ENCODE results near the gene FABP3. TPM values are rescaled to one million over a fixed set of nuclear protein-coding genes. Genes with fewer than 3 reads are reported as not detected.
A peak's percentile ranks its signal among the peaks of the same experiment; 100 is the strongest.

The FABP3 gene
- total and polyA plus RNA-seq, 2 donors, result 5.2 to 31.9 TPM

GRCh38 chr1:31346785-31347184, 26.1 kb downstream of the FABP3 start:
- H3K9me3 ChIP-seq (ENCODE audit: control insufficient read depth in 2 of 2, insufficient read depth in 1 of 2, low read length in 1 of 2), result no peaks in the 10 kb centered on the region
- no peak overlapping the region for H3K4me3 ChIP-seq (ENCODE audit: low read length in 2 of 2)
- H3K27me3 ChIP-seq (ENCODE audit: control insufficient read depth in 2 of 2, insufficient read depth in 1 of 2, low read length in 1 of 2), result no peaks in the 10 kb centered on the region
- DNase-seq (ENCODE audit: low read depth in 6 of 9, low spot score in 9 of 9), result no peak
- H3K4me1 ChIP-seq (ENCODE audit: control insufficient read depth in 2 of 2, insufficient read depth in 2 of 2, low read length in 2 of 2), result no peaks in the 10 kb centered on the region
- peaks cover 11 to 14% of the 10 kb centered on the region in 2 donors for H3K36me3 ChIP-seq (ENCODE audit: control insufficient read depth in 2 of 2, insufficient read depth in 2 of 2, low read length in 1 of 2)
- H3K27ac ChIP-seq (ENCODE audit: low read depth in 1 of 2, low read length in 1 of 2), result no peak overlapping the region

- Histone ChIP-seq H3K9me3 (ENCODE audit: control insufficient read depth in 2 of 2, insufficient read depth in 1 of 2, low read length in 1 of 2) (no peaks in the 10 kb centered on the region), H3K36me3 (ENCODE audit: control insufficient read depth in 2 of 2, insufficient read depth in 2 of 2, low read length in 1 of 2) (peaks cover 9 to 10% of the 10 kb centered on the region in 2 donors), H3K4me3 (ENCODE audit: low read length in 2 of 2) (no peak overlapping the region), H3K27ac (ENCODE audit: low read depth in 1 of 2, low read length in 1 of 2) (no peak overlapping the region), H3K4me1 (ENCODE audit: control insufficient read depth in 2 of 2, insufficient read depth in 2 of 2, low read length in 2 of 2) (no peaks in the 10 kb centered on the region), H3K27me3 (ENCODE audit: control insufficient read depth in 2 of 2, insufficient read depth in 1 of 2, low read length in 1 of 2) (no peaks in the 10 kb centered on the region)
- no peak for DNase-seq (ENCODE audit: low read depth in 6 of 9, low spot score in 9 of 9)
- WGBS, result over 99% methylated on average over 2 of the region's 2 CpGs
Observed at GRCh38 chr1:31345635-31346034, 27.2 kb downstream of the FABP3 start.

- WGBS, result 98% methylated on average over 1 of the region's 1 CpG
- DNase-seq (ENCODE audit: low read depth in 6 of 9, low spot score in 9 of 9), result no peak
- Histone ChIP-seq H3K9me3 (ENCODE audit: control insufficient read depth in 2 of 2, insufficient read depth in 1 of 2, low read length in 1 of 2) (no peaks in the 10 kb centered on the region), H3K4me1 (ENCODE audit: control insufficient read depth in 2 of 2, insufficient read depth in 2 of 2, low read length in 2 of 2) (no peaks in the 10 kb centered on the region), H3K27ac (ENCODE audit: low read depth in 1 of 2, low read length in 1 of 2) (no peak overlapping the region), H3K27me3 (ENCODE audit: control insufficient read depth in 2 of 2, insufficient read depth in 1 of 2, low read length in 1 of 2) (no peaks in the 10 kb centered on the region), H3K4me3 (ENCODE audit: low read length in 2 of 2) (no peak overlapping the region), H3K36me3 (ENCODE audit: control insufficient read depth in 2 of 2, insufficient read depth in 2 of 2, low read length in 1 of 2) (peaks cover 10 to 12% of the 10 kb centered on the region in 2 donors)
Observed at GRCh38 chr1:31344503-31344902, 28.4 kb downstream of the FABP3 start.

GRCh38 chr1:31336687-31337467, 36.0 kb downstream of the FABP3 start:
- Histone ChIP-seq H3K27me3 (ENCODE audit: control insufficient read depth in 2 of 2, insufficient read depth in 1 of 2, low read length in 1 of 2) (no peaks in the 10 kb centered on the region), H3K4me1 (ENCODE audit: control insufficient read depth in 2 of 2, insufficient read depth in 2 of 2, low read length in 2 of 2) (no peaks in the 10 kb centered on the region), H3K4me3 (ENCODE audit: low read length in 2 of 2) (no peak overlapping the region), H3K27ac (ENCODE audit: low read depth in 1 of 2, low read length in 1 of 2) (no peak overlapping the region), H3K36me3 (ENCODE audit: control insufficient read depth in 2 of 2, insufficient read depth in 2 of 2, low read length in 1 of 2) (peaks cover 0 to 5% of the 10 kb centered on the region in 2 donors), H3K9me3 (ENCODE audit: control insufficient read depth in 2 of 2, insufficient read depth in 1 of 2, low read length in 1 of 2) (no peaks in the 10 kb centered on the region)
- DNase-seq (ENCODE audit: low read depth in 6 of 9, low spot score in 9 of 9), result no peak
- WGBS, result 90% methylated on average over 10 of the region's 10 CpGs

DNA sequence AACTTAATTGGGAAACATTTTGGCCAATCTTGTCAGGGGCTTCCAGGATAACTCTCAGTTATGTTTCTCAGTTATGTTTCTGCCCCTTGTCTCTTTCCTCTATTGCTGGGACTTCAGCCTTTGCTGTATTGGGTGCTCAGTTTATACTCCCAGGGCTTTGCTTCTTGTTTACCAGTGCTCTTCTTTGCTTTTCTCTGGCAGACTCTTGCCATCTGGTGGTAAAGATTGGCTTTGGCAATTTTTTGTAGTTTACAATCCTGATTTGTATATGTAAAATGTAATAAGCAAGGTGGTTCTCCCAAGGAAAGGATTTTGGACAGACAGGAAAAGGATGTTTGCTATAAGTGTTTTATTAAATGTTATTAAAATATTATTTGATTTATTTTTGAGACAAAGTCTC, 37.9 kb downstream of the FABP3 start:
- Histone ChIP-seq H3K27me3 (ENCODE audit: control insufficient read depth in 2 of 2, insufficient read depth in 1 of 2, low read length in 1 of 2) (no peaks in the 10 kb centered on the region), H3K4me1 (ENCODE audit: control insufficient read depth in 2 of 2, insufficient read depth in 2 of 2, low read length in 2 of 2) (no peaks in the 10 kb centered on the region), H3K9me3 (ENCODE audit: control insufficient read depth in 2 of 2, insufficient read depth in 1 of 2, low read length in 1 of 2) (no peaks in the 10 kb centered on the region), H3K27ac (ENCODE audit: low read depth in 1 of 2, low read length in 1 of 2) (no peak overlapping the region), H3K36me3 (ENCODE audit: control insufficient read depth in 2 of 2, insufficient read depth in 2 of 2, low read length in 1 of 2) (peaks cover 0 to 5% of the 10 kb centered on the region in 2 donors), H3K4me3 (ENCODE audit: low read length in 2 of 2) (no peak overlapping the region)
- peak in 7 of 9 donors; percentile 1 to 57 (median 15) for DNase-seq (ENCODE audit: low read depth in 6 of 9, low spot score in 9 of 9)

GRCh38 chr1:31327381-31327780, 45.5 kb downstream of the FABP3 start:
- Histone ChIP-seq H3K4me1 (ENCODE audit: control insufficient read depth in 2 of 2, insufficient read depth in 2 of 2, low read length in 2 of 2) (no peaks in the 10 kb centered on the region), H3K27ac (ENCODE audit: low read depth in 1 of 2, low read length in 1 of 2) (no peak overlapping the region), H3K27me3 (ENCODE audit: control insufficient read depth in 2 of 2, insufficient read depth in 1 of 2, low read length in 1 of 2) (no peaks in the 10 kb centered on the region), H3K9me3 (ENCODE audit: control insufficient read depth in 2 of 2, insufficient read depth in 1 of 2, low read length in 1 of 2) (no peaks in the 10 kb centered on the region), H3K36me3 (ENCODE audit: control insufficient read depth in 2 of 2, insufficient read depth in 2 of 2, low read length in 1 of 2) (peaks cover 6 to 7% of the 10 kb centered on the region in 2 donors), H3K4me3 (ENCODE audit: low read length in 2 of 2) (no peak overlapping the region)
- WGBS, result 98% methylated on average over 3 of the region's 3 CpGs
- no peak for DNase-seq (ENCODE audit: low read depth in 6 of 9, low spot score in 9 of 9)

GRCh38 chr1:31326461-31326860, 46.4 kb downstream of the FABP3 start:
- Histone ChIP-seq H3K9me3 (ENCODE audit: control insufficient read depth in 2 of 2, insufficient read depth in 1 of 2, low read length in 1 of 2) (no peaks in the 10 kb centered on the region), H3K4me3 (ENCODE audit: low read length in 2 of 2) (no peak overlapping the region), H3K36me3 (ENCODE audit: control insufficient read depth in 2 of 2, insufficient read depth in 2 of 2, low read length in 1 of 2) (peaks cover 7 to 9% of the 10 kb centered on the region in 2 donors), H3K27ac (ENCODE audit: low read depth in 1 of 2, low read length in 1 of 2) (no peak overlapping the region), H3K4me1 (ENCODE audit: control insufficient read depth in 2 of 2, insufficient read depth in 2 of 2, low read length in 2 of 2) (no peaks in the 10 kb centered on the region), H3K27me3 (ENCODE audit: control insufficient read depth in 2 of 2, insufficient read depth in 1 of 2, low read length in 1 of 2) (no peaks in the 10 kb centered on the region)
- WGBS, result 97% methylated on average over 1 of the region's 1 CpG
- DNase-seq (ENCODE audit: low read depth in 6 of 9, low spot score in 9 of 9), result no peak

DNA sequence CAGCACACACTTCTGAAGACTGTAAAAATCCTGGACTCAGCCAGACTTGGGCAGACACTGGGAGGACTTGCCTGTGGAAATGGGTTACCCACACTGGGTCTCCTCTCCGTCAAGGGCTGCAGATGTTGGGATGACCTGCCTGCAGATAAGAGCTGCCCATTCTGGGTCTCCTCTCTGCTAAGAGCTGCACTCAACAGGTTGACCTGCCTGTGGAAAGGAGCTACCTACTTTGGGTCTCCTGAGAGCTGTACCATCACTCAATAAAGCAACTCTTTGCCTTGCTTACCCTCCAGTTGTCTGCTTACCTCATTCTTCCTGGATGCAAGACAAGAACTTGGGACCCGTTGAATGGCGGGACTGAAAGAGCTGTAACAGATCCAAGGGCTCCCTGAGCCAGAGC, 47.9 kb downstream of the FABP3 start:
- Histone ChIP-seq H3K9me3 (ENCODE audit: control insufficient read depth in 2 of 2, insufficient read depth in 1 of 2, low read length in 1 of 2) (no peaks in the 10 kb centered on the region), H3K4me3 (ENCODE audit: low read length in 2 of 2) (no peak overlapping the region), H3K27me3 (ENCODE audit: control insufficient read depth in 2 of 2, insufficient read depth in 1 of 2, low read length in 1 of 2) (no peaks in the 10 kb centered on the region), H3K27ac (ENCODE audit: low read depth in 1 of 2, low read length in 1 of 2) (no peak overlapping the region), H3K36me3 (ENCODE audit: control insufficient read depth in 2 of 2, insufficient read depth in 2 of 2, low read length in 1 of 2) (peaks cover 7 to 9% of the 10 kb centered on the region in 2 donors), H3K4me1 (ENCODE audit: control insufficient read depth in 2 of 2, insufficient read depth in 2 of 2, low read length in 2 of 2) (no peaks in the 10 kb centered on the region)
- WGBS, result over 99% methylated on average over 3 of the region's 3 CpGs
- no peak for DNase-seq (ENCODE audit: low read depth in 6 of 9, low spot score in 9 of 9)

- 98% methylated on average over 4 of the region's 4 CpGs for WGBS
- DNase-seq (ENCODE audit: low read depth in 6 of 9, low spot score in 9 of 9), result no peak
- Histone ChIP-seq H3K9me3 (ENCODE audit: control insufficient read depth in 2 of 2, insufficient read depth in 1 of 2, low read length in 1 of 2) (no peaks in the 10 kb centered on the region), H3K4me1 (ENCODE audit: control insufficient read depth in 2 of 2, insufficient read depth in 2 of 2, low read length in 2 of 2) (no peaks in the 10 kb centered on the region), H3K4me3 (ENCODE audit: low read length in 2 of 2) (no peak overlapping the region), H3K36me3 (ENCODE audit: control insufficient read depth in 2 of 2, insufficient read depth in 2 of 2, low read length in 1 of 2) (peaks cover 7 to 9% of the 10 kb centered on the region in 2 donors), H3K27ac (ENCODE audit: low read depth in 1 of 2, low read length in 1 of 2) (no peak overlapping the region), H3K27me3 (ENCODE audit: control insufficient read depth in 2 of 2, insufficient read depth in 1 of 2, low read length in 1 of 2) (no peaks in the 10 kb centered on the region)
Observed at GRCh38 chr1:31324093-31324492, 48.8 kb downstream of the FABP3 start.
